ENCODE measurements around the gene ZIM2.

Gene ZIM2

DNA sequence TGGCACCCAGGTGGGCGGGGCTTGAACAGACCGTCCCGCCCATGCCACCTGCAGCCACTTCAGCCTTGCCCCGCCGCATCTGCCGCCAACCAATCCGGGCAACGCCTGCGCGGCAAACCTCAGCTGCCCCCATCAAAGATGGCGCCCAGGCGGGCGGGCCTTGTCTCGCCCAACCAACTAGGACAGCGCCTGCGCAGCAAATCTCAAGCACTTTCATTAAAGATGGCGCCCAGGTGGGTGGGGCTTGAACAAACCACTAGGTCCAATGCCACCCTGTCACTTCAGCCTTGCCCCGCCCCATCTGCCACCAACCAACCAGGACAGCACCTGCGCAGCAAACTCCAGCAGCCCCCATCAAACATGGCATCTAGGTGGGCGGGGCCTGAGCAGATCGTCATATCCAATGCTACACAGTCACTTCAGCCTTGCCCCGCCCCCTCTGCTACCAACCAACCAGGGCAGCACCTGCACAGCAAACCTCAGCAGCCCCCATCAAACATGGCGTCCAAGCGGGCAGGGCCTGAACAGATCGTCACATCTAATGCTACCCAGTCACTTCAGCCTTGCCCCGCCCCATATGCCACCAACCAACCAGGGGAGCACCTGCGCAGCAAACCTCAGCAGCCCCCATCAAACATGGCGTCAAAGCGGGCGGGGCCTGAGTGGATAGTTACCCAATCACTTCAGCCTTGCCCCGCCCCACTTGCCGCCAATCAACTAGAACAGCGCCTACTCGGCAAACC lies 1.4 kb downstream of the ZIM2 start:
- DNase-seq (no peak), ATAC-seq (no peak)

GRCh38 chr19:56838024-56838908 lies 2.3 kb downstream of the ZIM2 start:
- DNase-seq = no peak
- ATAC-seq = no peak

GRCh38 chr19:56837492-56838023 lies 3.0 kb downstream of the ZIM2 start:
- no peak for ATAC-seq
- no peak for DNase-seq

DNA sequence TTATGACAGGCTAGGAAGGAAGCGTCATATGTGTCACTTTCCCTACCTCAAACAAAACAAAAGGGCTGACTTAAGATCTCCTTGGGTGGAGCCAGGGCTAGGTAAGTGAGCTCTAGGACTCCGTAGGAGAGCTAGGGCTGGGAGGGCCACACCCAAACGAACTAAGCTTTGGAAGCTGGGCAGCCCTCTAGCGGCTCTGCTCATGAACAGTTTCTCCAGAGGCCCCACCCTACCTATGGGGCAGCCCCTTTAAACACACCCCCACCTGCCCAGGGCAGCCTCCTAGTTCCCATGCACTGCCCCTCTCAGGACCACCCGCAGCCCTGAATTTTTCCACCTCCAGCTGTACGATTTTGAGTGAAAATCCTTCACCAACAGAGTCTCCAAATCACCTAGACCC lies 3.5 kb downstream of the ZIM2 start:
- ATAC-seq = no peak

DNA sequence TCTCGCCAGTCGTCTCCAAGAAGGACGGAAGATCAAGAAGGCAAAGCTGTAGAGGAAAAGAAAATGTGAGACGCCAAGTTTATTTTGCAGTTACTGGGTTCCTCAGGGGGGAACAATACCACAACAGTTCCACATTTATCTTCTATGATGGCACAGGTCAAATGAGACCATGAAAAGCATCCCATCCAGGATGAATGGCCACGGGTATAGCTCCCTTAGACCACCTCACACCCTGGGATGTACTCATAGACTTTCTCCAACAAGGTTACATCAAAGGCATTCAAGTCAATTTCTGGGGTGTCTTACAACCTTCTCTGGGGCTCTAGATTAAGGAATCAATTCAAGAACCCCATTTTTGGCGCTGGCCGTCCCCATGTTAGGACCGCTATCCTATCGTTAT lies 4.5 kb downstream of the ZIM2 start:
- ATAC-seq = no peak
- no peak for DNase-seq

More for the DNA sequence above, 3.5 kb downstream of the ZIM2 start:
- no peak for DNase-seq

DNA sequence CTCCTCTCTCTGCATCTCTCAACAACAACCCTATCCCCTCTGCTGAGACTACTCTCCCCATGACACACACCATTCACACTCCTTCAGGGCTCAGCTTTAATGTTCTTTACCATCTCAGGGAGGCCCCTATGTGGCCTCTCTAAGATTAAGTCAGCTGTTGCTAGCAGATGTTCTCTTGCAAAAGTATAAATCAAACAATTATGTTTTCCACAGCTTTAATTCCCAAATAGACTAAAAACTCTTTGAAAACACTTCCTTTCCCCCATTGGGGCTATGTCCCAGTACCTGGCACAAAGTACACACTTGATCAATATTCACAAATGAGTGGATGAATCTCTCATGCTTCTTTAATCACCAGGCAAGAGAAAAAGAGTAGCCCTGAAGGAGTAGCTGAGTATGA lies 5.1 kb downstream of the ZIM2 start:
- DNase-seq (no peak), ATAC-seq (no peak)

DNA sequence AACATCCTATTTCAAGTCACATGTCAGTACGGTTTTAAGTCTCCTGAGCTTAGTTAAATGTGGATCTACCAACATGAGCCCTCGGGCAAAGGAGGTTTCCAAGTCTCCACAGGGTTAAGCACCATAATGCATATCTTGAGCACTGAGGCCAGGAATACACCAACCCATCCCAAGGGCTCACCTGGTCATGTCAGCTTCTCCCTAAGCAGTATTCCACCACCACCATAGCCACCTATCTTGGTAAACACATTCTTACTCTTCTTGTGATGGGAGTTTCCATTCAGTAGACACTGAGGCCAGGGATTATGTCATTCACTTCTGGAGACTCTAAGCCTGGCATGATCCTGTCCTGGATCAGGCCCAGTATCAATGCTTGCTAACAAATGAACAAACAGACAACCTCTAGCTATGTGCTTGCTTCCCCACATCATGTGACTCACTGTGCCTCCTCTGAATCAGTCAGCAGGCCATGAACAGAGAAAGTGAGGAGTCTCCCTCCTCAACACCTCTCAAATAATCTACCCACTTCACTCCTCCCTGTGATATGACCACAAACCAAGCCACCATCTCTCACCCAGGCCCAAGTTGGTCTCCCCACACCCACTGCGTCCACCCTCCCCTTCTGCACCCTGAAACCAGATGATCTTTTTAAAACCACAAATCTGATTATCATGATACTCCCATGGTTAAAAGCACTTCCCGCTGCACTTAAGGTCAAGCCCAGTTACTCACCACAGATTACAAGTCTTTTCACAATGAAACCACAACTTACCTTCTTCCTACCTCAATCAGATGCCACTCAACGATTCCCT lies 5.8 kb downstream of the ZIM2 start:
- no peak for DNase-seq
- ATAC-seq = no peak

DNA sequence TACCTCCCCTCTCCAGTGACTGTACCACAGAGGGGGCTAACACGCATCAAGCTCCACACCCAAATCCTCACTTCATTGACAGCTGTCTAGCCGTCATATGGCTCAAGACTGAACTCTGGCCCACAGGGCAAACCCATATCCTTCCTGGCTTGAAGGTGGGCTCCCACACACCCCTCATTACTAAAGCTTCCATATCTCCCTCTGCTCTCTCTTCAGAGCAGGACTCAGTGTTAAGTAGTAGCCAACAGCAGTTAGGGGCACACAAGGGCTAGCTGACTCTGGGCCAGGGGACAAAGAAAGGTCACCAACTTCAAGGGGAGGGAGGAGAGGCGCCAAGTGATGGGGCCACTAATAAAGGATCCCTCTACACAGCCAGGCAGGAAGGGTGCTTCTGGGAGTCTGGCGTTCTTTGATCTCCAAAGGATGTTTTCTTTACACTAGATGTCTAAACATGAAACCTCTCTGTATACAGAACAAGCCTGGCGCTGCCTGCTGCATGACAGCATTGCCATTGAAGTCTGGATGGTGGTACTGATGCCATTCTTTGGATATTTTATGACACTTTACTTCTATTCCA lies 8.1 kb downstream of the ZIM2 start:
- DNase-seq (no peak), ATAC-seq (no peak)

- DNase-seq = no peak
- no peak for ATAC-seq
These were observed 9.3 kb downstream of the ZIM2 start for GRCh38 chr19:56831255-56831654.

- ATAC-seq = no peak
- DNase-seq = no peak
These were observed 10.9 kb downstream of the ZIM2 start for GRCh38 chr19:56829596-56829995.

DNA sequence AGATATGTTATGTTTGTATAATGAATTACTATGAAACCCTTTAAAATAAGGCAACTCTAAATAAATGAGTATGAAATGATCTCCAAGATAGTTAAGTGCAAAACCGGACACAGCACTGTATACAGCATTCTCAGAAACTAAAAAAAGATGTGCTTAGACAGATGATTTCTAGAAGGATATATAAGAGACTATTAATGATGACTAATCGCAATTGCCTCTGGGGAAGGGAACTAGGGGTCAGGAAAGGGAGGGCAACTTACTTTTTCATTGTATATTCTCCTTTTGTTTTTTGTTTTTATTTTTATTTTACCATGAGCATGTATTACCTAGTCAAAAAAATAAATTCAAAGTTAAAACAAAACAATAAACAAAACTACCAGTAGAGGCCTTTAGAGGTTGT lies 12.8 kb downstream of the ZIM2 start:
- ATAC-seq = no peak
- DNase-seq = no peak

GRCh38 chr19:56823956-56824355 lies 16.6 kb downstream of the ZIM2 start:
- DNase-seq (no peak), ATAC-seq (no peak)

GRCh38 chr19:56823417-56823816 lies 17.1 kb downstream of the ZIM2 start:
- ATAC-seq (no peak), DNase-seq (no peak)

DNA sequence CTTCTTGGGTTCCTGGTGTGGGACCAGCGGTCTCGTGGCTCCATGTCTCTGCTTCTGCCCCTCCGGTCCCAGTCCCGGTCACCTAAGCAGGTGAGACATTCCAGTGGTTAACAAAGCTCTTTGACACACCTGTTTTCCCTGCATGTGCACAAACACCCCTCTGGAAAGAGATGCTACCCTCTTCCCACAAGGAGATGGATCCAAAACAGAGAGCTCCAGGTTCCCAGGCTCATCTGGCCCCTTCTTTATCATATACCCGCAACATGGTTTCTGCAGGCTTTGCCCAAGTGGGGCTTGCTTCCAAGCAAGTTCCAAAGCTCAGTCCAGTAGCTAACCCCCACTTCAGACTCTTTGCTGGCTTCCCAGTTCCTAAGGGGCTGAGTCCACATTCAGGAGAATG lies 17.8 kb downstream of the ZIM2 start:
- no peak for ATAC-seq
- no peak for DNase-seq

GRCh38 chr19:56821675-56822074 lies 18.9 kb downstream of the ZIM2 start:
- ATAC-seq (no peak), DNase-seq (no peak)

DNA sequence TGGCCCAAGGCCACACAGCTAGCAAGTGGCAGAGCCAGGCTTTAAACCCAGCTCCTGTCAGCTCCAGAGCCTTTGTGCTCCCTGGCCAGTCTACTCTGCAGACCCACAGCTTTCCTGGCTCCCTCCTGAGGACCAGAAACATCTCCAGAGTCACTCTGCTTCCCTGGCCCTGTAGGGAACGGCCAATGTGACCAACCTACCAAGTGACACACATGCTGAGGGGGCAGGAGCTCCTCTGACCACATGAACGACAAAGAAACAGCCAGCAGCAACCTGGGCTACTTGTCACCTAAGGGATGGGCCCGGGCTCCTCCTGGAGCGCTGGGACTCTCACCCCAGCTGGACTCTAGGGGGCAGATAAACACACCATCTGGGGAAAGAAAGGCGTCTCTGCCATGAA lies 19.3 kb downstream of the ZIM2 start:
- ATAC-seq = no peak
- no peak for DNase-seq

DNA sequence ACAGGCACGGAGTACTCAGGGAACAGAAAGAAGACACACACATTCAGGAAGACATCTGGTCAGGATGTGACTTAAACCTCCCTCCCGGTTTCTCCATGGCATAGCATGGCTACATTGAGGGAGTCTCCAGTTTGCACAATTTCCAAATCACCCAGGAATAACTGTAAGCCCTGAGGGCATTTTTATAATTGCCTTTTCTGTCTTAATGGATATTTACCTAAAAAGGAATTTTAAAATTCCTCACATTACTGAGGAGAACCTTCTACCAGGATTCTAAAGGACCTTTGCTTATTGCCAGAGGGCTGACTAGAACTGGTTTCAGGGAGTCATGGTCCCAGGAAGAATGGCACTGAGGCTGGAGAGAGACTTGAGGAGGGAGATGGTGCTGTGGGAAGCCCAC lies 21.4 kb downstream of the ZIM2 start:
- ATAC-seq (no peak), DNase-seq (no peak)

DNA sequence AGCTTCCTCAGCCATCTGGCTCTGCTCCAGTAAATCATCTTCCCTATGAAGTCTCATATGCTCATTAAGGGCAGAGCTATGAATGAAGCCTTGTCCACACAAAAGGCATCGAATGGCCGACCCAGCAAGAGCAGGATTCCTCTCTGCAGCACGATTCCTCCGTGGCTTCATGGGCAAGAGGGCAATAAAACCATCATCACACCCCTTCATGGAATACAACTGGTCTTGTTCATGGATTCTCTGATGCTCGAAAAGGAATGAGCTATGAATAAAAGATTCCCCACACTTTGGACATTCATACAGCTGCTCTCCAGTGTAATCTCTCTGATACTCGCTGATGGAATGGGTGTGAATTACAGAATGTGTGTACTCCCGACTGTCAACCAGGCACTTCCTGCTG lies 25.9 kb downstream of the ZIM2 start:
- no peak for ATAC-seq
- DNase-seq = no peak

GRCh38 chr19:56813531-56813930 lies 27.0 kb downstream of the ZIM2 start:
- DNase-seq (no peak), ATAC-seq (no peak)

- DNase-seq (no peak), ATAC-seq (no peak)
These were observed 29.0 kb downstream of the ZIM2 start for GRCh38 chr19:56811480-56811879.

GRCh38 chr19:56810260-56810659 lies 30.3 kb downstream of the ZIM2 start:
- ATAC-seq = no peak

DNA sequence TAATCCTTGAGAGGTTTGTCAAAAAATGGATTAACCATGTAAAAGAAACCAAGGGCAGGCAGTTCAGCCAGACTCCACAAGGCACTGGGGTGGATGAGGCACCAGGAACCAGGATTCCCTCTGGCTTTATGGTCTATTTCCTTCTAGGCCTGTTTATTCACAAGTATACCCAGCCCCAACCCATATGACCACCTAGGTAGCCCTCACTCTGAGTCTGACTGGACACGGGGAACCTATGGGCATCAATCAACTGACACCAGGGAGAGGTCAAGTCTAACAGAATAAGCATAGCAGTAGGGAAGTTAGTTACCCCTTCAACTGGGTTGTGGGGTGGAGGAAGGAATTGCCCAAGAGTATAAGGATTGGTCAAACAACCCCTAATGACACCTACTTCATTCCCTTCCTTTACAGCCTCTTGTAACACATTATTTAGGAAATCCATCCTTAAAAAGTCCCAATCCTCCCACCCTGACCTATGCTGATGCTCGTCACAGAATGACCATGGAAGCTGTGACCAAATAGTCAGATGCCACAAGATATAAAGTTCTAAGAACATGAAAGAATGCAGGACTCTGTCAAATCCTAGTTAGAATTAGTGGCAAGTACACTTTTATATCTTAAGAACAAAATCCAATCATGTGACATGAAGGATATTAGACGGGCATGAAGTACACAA lies 31.7 kb downstream of the ZIM2 start:
- ATAC-seq (no peak), DNase-seq (no peak)

More at GRCh38 chr19:56810260-56810659, 30.3 kb downstream of the ZIM2 start:
- DNase-seq = no peak

Measured in stimulated activated naive CD8-positive, alpha-beta T cell treated with anti-CD3 and anti-CD28 coated beads, Interleukin-15, Interleukin-2, amounts not matched to agents 100 U/mL and 50 U/mL, for 24 hours (primary cell).